HG02943 (cell line): ENCODE measurements around the gene ATG2B.
"Not testable (repeated sequence)": the region's sequence is repeated elsewhere in the genome, so short reads cannot be mapped to it uniquely, and the experiment has no call there.

Source experiments
- ATAC-seq: cut with Tn5 transposase; IDR thresholded peaks from one replicate; pipeline ENCODE4 v1.9.1; 2021; ENCODE audit warnings: mild to moderate bottlenecking, low read depth, moderate library complexity; ENCODE audit not compliant: unreplicated experiment

The ATG2B gene

DNA sequence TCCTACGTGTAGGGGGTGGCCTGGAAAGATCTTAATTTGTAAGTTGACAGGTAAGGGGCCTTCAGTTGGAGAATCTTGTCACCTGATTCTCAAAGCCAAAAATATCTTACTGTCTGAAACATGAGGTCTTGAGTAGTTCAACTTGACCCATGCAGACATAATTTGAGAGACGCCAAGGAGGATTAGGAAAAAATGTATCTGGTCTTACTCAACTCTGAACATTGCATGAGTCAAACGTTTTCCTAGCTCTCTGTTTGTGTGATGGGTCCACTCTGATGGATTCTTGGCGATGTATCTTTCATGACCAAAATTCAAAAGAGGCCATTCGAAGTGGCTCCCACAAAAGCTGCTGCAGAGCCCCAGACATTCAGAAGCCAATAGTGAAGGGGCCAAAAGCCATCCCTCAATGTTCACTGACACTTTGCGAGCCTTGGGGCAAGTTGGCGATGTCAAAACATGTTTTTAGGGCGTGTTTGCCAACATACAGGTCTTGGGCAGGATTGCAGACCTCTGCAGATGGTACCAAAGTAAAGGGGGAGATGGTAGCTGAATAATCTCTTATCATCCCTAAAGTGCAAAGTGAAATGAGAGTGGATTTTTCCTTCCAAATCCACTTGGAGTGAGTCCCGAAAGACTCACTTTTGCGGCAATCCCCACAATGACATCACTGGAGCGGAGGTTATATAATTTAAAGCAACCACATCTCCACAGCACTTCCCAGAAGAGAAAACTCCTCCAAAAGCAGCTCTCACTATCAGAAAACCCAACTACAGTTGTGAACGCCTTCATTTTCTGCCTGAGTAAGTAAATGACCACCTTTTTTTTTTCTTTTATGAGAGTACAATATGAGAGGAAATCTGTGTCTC lies 107.4 kb downstream of the ATG2B start, which contains the start of gene BDKRB1:
BDKRB1 (plus strand) TSS at position 710 of the 866 bp plus-strand sequence. CDS start 7,473 bp downstream, outside the sequence.
- ATAC-seq = no peak

DNA sequence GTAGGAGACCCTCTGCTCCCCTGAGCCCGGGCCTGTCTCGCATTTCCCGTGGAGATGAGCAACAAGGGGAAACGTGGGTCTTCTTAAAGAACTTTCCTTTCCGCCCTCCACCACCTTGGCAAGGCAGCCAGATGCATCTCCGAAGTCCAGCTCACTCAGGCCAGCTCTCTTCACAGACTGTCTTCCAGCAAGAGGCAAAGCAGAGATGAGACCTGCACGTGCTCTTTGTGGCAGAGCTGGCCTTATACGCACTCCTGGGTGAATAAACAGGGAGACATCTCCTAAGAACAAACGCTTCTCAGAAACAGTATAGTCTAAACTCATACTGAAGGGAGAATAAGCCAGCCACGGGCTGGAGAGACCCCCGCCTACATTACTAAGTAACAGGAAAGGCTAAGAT lies 108.5 kb downstream of the ATG2B start:
- no peak for ATAC-seq

DNA sequence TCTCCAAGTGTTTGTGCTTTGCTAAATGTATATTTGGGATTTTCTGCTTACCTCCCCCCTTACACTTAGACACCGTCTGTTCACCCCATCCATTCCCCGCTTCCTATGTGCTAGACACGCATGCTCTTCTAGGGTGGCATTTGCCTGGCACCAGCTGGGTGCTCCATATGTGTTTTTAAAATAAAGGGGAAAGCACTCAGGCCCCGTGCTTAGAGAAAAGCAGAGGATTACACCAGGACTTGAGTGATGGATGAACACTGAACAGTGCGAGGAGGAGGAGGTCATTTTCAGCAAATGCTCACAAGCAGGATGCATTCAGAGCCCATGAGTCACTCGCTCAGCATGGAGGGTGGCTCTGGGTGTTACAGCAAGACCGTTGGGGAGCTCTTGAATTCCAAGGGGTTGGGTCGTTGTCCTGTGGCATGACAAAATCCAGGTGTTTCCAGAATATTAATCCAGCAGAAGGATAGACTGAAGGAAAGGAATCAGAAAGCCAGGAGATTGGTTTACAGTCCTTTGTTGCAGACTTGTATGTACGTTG lies 110.1 kb downstream of the ATG2B start:
- no peak for ATAC-seq

DNA sequence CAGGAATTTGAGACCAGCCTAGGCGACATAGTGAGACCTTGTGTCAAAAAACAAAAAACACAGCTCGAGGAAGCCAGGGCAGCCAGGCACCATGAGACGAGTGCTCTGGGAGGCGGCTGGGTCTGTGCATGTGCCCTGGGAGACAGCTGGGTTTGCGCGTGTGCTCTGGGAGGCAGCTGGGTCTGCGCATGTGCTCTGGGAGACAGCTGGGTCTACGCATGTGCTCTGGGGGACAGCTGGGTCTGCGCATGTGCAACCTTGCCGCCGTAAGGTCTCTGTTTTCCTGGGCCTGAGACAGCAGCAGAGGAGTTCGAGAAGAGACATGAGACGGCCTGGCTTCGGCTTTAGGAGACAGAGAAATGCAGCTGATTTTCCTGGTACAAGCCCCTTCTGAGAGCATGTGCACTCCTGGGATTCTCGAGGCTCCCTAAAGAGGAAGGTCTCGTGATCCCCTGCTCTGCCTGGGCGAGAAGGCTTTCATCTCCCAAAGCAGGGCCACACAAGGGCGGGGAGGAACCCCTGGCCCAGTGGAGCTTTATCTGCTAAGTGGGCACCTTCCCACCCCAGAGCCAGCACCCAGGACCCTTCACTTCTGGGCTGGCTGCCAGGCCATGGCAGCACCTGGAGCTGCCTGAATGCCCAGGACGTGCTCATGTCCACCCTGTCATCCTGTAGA lies 110.7 kb downstream of the ATG2B start:
- ATAC-seq = no peak

DNA sequence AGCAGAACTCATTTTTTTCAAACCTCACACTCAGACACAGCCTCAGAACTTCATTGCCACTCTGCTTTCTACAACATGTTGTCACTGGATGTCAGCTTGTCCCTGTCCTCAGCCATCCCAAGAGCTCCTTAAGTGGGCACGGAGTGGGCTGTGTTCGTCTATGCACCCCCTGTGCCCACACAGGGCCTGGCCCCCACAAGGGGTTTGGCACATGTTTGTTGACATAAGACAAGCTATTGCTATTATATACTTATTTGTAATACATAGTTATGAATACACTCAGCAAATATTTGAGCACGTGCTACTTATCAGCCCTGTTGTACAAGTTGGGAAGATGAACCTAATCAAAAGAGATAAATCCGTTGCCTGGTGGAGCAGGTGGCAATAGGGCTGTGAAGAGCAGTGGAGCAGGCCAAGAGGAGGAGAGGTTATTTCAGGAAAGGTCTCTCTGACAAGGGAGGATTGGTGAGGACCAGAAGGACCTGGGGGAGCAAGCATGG lies 111.4 kb downstream of the ATG2B start:
- no peak for ATAC-seq

DNA sequence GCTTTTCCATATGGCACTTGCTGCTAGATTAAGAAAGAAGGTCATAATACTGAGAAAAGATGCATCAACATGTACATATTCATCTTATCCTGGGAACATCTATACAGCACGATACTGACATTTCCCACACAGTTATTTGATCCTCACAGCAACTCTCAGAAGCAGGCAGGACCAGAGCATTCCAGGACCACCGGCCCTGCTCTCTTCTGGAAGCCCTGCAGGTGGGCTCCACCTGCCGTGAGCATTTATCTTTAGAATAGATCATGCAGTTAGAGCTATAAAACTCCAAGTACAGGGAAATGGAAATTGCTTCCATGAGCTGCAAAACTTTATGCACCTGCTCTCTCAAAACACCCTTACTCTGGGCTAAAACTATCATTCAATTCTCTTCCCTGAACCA lies 112.7 kb downstream of the ATG2B start:
- ATAC-seq = no peak

DNA sequence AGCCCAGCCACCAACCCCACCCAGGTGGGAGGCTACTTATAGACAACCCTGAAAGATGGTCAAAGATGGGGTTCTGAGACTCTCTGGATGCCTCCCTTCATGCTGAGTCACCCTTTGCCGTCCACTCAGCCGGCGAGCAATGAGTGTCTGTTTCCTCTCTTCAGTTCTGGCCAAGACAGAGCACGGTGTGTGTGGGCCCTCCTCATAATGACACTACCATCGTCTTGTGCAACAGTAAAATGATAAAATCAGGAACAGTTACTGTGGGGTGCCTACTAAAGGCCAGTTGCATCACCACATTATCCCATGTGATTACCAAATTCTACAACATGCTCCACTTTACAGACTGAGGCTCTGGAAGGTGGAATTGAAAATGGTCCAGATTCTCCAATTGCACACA lies 114.1 kb downstream of the ATG2B start:
- ATAC-seq = no peak

DNA sequence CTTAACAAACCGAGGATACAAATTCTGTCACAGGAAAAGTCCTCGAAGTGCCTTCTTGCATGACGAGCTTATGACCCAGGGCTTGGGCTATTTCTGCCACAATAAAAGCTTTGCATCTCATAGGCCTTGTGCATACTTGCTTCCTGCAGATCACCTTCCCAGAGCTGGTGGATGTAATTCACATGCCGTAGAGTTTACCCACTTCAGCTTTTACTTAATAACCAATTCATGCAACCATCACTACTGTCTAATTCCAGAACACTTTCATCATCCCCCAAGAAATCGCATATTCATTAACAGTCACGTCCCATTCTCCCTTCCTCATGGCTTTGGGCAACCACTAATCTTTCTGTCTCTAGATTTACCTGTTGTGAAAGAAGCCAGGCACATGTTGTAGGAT lies 116.1 kb downstream of the ATG2B start:
- ATAC-seq = no peak

DNA sequence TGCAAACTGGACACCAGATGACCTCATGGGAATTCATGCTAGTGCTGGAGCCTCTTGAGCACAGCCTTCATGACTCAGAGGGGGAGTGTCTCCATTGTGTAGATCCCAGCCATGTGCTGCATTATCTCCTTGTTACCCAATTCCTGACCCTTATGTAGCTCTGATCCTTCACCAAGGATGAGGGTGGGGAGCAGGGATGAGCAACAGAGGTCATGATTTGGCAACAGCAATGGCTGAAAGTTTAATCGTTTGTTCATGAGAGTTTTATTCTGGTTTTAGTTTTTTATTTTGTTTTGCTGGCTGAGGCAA lies 116.6 kb downstream of the ATG2B start:
- ATAC-seq = no peak

DNA sequence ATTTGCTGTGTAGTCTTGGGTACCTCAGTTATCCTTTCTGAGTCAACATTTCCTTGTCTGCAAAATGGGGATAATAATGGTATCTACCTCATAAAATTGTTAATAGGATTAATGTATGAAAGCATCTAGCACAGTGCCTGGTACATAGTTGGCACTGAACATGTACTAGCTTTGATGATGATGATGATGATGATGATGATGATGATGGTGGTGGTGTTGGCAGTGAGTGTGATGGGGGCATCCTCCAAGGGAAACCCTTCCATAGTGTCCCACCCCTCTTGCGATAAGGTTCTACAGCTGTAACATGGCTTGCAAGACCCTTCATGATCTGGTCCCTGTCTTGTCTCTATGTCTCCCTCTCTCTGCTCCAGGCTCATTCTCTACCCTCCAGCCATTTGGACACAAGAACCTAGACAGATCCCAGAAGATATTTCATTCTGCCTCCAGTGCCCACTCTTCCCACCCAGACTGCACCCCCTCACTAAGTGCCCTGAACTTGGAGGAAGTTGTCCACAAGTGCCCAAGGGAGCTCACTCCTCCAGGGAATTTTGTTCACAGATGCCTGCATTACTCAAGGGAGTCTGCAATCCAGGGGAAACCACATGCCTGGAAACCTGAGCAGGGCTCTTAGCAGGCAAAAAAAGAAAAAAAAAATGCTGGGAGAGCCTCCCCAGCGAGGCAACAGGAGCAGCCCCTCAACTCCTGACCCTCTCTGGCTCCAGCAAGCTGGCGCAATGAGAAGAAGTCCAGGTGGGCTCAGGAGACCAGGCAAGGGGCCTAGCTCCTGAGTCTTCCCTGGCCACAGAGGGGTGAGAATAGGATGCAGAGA lies 117.2 kb downstream of the ATG2B start:
- ATAC-seq = no peak

DNA sequence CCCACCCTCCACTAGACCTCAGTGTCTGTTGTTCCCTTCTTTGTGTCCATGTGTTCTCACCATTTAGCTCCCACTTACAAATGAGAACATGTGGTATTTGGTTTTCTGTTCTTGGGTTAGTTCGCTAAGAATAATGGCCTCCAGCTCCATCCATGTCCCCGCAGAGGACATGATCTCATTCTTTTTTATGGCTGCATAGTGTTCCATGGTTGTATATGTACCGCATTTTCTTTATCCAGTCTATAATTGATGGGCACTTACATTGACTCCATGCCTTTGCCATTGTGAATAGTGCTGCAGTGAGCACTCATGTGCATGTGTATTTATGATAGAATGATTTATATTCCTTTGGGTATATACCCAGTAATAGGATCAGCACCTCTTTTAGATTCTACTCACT lies 118.1 kb downstream of the ATG2B start:
- not testable (repeated sequence) for ATAC-seq

DNA sequence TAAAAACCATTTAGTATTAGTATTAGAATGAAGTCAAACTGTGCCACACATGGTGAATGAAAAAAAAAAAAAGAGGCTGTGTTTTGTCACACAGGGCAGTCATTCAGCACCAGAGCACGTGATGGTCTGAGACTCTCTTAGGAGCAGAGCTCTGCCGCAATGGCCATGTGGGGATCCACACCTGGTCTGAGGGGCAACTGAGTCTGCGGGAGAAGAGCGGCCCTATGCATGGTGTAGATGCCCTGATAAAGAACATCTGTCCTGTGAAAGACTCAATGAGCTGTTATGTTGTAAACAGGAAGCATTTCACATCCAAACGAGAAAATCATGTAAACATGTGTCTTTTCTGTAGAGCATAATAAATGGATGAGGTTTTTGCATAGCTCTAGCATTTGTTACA lies 119.4 kb downstream of the ATG2B start:
- no peak for ATAC-seq

DNA sequence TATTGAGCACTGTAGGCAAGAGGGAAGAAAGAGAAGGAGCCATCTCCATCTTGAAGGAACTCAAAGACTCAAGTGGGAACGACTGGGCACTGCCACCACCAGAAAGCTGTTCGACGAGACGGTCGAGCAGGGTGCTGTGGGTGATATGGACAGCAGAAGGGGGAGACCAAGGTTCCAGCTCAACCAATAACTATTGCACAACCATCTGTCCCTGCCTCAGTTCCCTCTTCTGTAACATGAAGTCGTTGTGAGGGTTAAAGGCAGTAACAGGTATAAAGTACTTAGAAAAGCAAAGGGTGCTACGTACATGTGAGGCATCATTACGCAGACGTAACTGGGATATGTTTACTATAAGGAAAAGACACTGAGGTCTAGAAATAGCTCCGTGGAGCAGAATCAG lies 121.0 kb downstream of the ATG2B start:
- no peak for ATAC-seq

DNA sequence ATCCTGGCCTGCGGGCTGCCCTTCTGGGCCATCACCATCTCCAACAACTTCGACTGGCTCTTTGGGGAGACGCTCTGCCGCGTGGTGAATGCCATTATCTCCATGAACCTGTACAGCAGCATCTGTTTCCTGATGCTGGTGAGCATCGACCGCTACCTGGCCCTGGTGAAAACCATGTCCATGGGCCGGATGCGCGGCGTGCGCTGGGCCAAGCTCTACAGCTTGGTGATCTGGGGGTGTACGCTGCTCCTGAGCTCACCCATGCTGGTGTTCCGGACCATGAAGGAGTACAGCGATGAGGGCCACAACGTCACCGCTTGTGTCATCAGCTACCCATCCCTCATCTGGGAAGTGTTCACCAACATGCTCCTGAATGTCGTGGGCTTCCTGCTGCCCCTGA lies 122.5 kb downstream of the ATG2B start:
- ATAC-seq = no peak

DNA sequence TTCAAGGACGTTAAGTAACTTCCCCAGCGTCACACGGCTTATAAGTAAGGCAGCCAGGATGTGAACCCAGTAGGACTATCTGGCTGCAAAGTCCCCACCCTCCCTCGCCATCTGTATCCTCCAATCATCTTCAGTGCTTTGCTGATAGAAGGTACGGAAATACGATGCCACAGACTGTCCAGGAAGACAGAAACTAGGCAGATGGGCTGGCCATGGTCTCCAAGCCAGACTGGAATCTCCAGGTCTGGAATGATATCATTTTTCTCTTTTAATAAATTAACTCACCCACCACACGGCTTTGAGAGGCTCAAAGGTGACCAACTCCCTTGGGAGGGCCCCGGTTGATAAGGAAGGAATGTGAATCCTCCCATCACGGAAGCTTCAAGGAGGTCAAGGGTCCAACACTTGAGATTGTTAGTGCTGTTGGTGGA lies 123.4 kb downstream of the ATG2B start:
- no peak for ATAC-seq

DNA sequence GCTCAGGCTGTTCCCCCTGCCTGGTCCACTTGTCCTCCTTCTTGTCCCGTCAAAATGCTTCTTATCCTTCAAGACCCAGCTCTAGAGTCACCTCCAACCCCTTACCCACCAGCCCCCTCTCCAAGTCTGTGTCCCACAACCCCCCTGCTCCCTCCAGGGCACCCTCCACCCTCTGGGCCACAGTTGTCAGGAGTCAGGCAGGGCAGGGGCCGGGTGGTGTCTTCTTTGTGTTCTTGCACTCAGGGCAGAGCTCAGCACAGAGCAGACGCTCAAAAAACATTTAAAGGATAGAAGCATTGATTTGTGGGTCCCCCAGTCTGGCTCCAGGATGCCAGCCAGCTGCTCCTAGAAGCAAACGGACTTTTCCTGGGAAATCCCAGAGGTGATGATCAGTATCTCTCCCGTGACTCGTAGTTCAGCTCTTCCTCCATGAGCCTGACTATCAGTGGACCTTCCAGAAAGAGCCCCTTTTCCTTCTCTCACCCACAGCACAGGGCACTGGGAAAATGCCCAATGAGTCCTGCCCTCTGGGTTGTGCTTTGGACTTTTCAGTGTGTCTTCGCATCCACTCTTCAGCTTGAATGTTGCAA lies 124.4 kb downstream of the ATG2B start:
- no peak for ATAC-seq

DNA sequence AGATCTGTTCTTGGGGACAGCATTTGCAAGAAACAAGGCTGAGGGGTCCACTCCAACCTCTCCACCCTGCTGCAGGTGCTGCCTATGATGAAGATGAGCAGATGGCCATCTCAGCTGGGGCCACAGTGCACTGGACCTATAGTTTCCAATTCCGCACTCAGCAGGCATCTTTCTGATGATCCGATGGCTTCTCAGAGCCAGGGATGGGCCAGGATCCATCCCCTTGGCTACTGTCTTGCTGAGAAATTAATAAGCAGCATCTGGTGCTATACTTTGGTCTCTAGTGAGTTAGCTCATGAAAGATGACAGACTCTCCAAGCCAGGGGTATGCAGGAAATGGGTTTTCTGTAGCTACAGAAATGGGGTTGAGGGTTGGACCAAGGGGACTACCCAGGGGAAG lies 125.5 kb downstream of the ATG2B start:
- no peak for ATAC-seq

DNA sequence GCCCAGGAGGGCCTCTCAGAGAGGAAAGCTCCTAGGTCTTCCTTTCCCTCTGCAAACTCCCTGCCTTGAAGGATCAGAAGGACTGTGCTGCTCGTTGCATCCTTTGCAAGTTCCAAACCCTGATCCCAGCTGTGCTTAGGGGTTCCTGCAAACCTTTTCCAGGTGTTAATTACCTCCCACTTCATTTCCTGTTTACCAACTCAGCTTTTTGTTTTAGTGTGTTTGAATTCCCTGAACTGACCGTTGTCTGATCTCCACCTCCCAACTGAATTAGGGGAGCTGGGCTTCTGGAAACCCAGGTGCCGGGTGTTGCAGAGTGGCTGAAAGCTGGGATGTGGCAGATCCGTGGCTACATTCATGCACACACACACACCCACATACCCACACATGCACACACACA lies 127.7 kb downstream of the ATG2B start:
- ATAC-seq = no peak

DNA sequence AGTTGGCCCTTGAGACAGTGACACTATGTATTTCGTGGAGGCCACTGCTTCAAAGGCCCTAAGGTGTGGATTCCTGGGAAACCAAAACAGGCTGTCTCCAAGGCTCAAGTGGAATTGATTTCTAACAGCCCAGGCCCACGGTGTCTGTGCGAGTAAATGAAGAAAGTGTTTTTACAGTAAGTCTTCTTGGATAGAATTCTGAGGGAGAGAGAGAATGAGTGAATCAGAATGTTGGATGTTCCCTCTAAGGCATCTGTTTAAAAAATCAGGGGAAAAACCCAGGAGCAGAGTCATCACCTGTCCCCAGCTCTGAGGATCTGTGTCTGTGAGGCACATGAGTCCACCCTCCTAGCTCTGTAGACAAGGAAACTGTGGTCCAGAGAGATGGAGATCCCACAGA lies 129.5 kb downstream of the ATG2B start:
- ATAC-seq = no peak

DNA sequence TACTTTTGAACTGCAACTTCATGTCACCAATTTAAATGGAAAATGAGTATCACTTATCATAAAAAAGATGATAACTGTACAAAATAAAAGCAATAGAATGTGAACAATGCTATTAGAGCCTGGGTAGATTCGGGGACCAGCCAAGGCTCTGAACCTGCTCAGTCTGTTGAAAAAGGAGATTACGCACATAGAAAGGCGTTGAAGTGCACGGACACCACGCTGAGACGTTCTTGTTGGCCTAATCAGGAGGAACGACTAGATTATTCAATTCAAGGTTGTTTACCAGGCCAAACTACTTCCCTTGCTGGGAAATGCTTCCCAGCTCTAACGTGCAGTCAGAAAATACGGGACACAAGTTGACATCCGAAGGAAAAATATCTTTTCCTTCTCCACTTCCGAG lies 130.6 kb downstream of the ATG2B start:
- ATAC-seq = no peak
